Large intestine (tissue), 3 donors: ENCODE results near the gene ASAP2. TPM values are rescaled to one million over a fixed set of nuclear protein-coding genes. Genes with fewer than 3 reads are reported as not detected.

ENCODE experiments used
- DNase-seq, 2 donors: peaks; one replicate each; pipeline versions ENCODE4 v3.0.0 to v3.0.0-alpha.2; 2013
- H3K27ac ChIP-seq: one replicate; pipeline ENCODE4 v1.5.1; 2013; ENCODE audit warnings: low read length
- H3K27me3 ChIP-seq: 2 replicates; pipeline ENCODE4 v1.6.1; 2013; ENCODE audit warnings: low read length; ENCODE audit not compliant: control insufficient read depth, insufficient read depth
- H3K36me3 ChIP-seq: 2 replicates; pipeline ENCODE4 v1.6.1; 2013; ENCODE audit warnings: low read length; ENCODE audit not compliant: control insufficient read depth, insufficient read depth
- H3K4me1 ChIP-seq: one replicate; pipeline ENCODE4 v1.6.1; 2013; ENCODE audit warnings: low read length; ENCODE audit not compliant: control insufficient read depth, insufficient read depth
- H3K4me3 ChIP-seq: one replicate; pipeline ENCODE4 v1.5.1; 2013; ENCODE audit warnings: low read length
- H3K9me3 ChIP-seq: one replicate; pipeline ENCODE4 v1.6.1; 2013; ENCODE audit warnings: mild to moderate bottlenecking, low read depth, low read length, moderate library complexity; ENCODE audit not compliant: control insufficient read depth
- WGBS: methylation state at CpG from one replicate; pipeline ENCODE4 v1.1.5; 2013; ENCODE audit warnings: low lambda C conversion rate; ENCODE audit not compliant: insufficient coverage; 5-methylcytosine and 5-hydroxymethylcytosine counted together
- polyA plus RNA-seq: library from polyadenylated mRNA; unstranded; fragments of 120-200 nt; gene quantifications from one replicate; pipeline ENCODE4 v1.2.1, GENCODE V29; 2013

ASAP2 gene
- polyA plus RNA-seq, 1 donor = 20.0 TPM

- peaks cover 10% of the 10 kb centered on the region for H3K4me1 ChIP-seq
- H3K36me3 ChIP-seq = no peaks in the 10 kb centered on the region
- H3K4me3 ChIP-seq = no peak overlapping the region
- WGBS = 100% methylated on average over 1 of the region's 7 CpGs
- no peak overlapping the region for H3K27ac ChIP-seq
- no peaks in the 10 kb centered on the region for H3K27me3 ChIP-seq
- DNase-seq = no peak
- H3K9me3 ChIP-seq = no peaks in the 10 kb centered on the region
Observed at GRCh38 chr2:9307535-9307934, 100.9 kb downstream of the ASAP2 start.

GRCh38 chr2:9308186-9308955 lies 101.8 kb downstream of the ASAP2 start:
- Histone ChIP-seq H3K36me3 (no peaks in the 10 kb centered on the region), H3K27me3 (no peaks in the 10 kb centered on the region), H3K4me1 (peaks cover 10% of the 10 kb centered on the region), H3K27ac (no peak overlapping the region), H3K9me3 (no peaks in the 10 kb centered on the region), H3K4me3 (no peak overlapping the region)
- WGBS = 71% methylated on average over 1 of the region's 14 CpGs
- DNase-seq = no peak

- H3K27me3 ChIP-seq = no peaks in the 10 kb centered on the region
- DNase-seq = no peak
- H3K4me1 ChIP-seq = peaks cover 10% of the 10 kb centered on the region
- no peaks in the 10 kb centered on the region for H3K9me3 ChIP-seq
- no CpG with 5 or more reads among the region's 9 CpGs for WGBS
- no peak overlapping the region for H3K27ac ChIP-seq
- no peak overlapping the region for H3K4me3 ChIP-seq
- no peaks in the 10 kb centered on the region for H3K36me3 ChIP-seq
Observed at GRCh38 chr2:9309147-9309546, 102.5 kb downstream of the ASAP2 start.

GRCh38 chr2:9310377-9310776 lies 103.8 kb downstream of the ASAP2 start:
- no CpG with 5 or more reads among the region's 1 CpG for WGBS
- Histone ChIP-seq H3K36me3 (no peaks in the 10 kb centered on the region), H3K4me1 (peaks cover 10% of the 10 kb centered on the region), H3K27me3 (no peaks in the 10 kb centered on the region), H3K27ac (no peak overlapping the region), H3K9me3 (no peaks in the 10 kb centered on the region), H3K4me3 (no peak overlapping the region)
- DNase-seq = peak in 1 of 2 donors; percentile 53

GRCh38 chr2:9310798-9311197 lies 104.2 kb downstream of the ASAP2 start:
- no peak for DNase-seq
- Histone ChIP-seq H3K4me3 (no peak overlapping the region), H3K9me3 (no peaks in the 10 kb centered on the region), H3K36me3 (no peaks in the 10 kb centered on the region), H3K27ac (no peak overlapping the region), H3K4me1 (peaks cover 10% of the 10 kb centered on the region), H3K27me3 (no peaks in the 10 kb centered on the region)
- WGBS = no CpG with 5 or more reads among the region's 1 CpG

GRCh38 chr2:9311488-9311887 lies 104.9 kb downstream of the ASAP2 start:
- Histone ChIP-seq H3K4me1 (peaks cover 10% of the 10 kb centered on the region), H3K27me3 (no peaks in the 10 kb centered on the region), H3K27ac (peak overlapping the region; percentile 9), H3K4me3 (no peak overlapping the region), H3K9me3 (no peaks in the 10 kb centered on the region), H3K36me3 (no peaks in the 10 kb centered on the region)
- DNase-seq = peak in 1 of 2 donors; percentile 20
- no CpG with 5 or more reads among the region's 12 CpGs for WGBS

- no CpG with 5 or more reads among the region's 6 CpGs for WGBS
- no peak for DNase-seq
- Histone ChIP-seq H3K27me3 (no peaks in the 10 kb centered on the region), H3K4me1 (peaks cover 10% of the 10 kb centered on the region), H3K27ac (no peak overlapping the region), H3K4me3 (no peak overlapping the region), H3K36me3 (no peaks in the 10 kb centered on the region), H3K9me3 (no peaks in the 10 kb centered on the region)
Observed at GRCh38 chr2:9312591-9312990, 106.0 kb downstream of the ASAP2 start.

GRCh38 chr2:9313443-9313842 lies 106.8 kb downstream of the ASAP2 start:
- WGBS = no CpG with 5 or more reads among the region's 9 CpGs
- no peak for DNase-seq
- Histone ChIP-seq H3K27me3 (no peaks in the 10 kb centered on the region), H3K27ac (no peak overlapping the region), H3K36me3 (peaks cover 3% of the 10 kb centered on the region), H3K4me1 (peaks cover 10% of the 10 kb centered on the region), H3K9me3 (no peaks in the 10 kb centered on the region), H3K4me3 (no peak overlapping the region)

- DNase-seq = no peak
- Histone ChIP-seq H3K36me3 (peaks cover 9% of the 10 kb centered on the region), H3K27me3 (no peaks in the 10 kb centered on the region), H3K4me3 (no peak overlapping the region), H3K4me1 (peaks cover 6% of the 10 kb centered on the region), H3K27ac (no peak overlapping the region), H3K9me3 (peaks cover 2% of the 10 kb centered on the region)
- WGBS = no CpG with 5 or more reads among the region's 16 CpGs
Observed at GRCh38 chr2:9315280-9315847, 108.8 kb downstream of the ASAP2 start.

GRCh38 chr2:9317559-9317958 lies 110.9 kb downstream of the ASAP2 start:
- Histone ChIP-seq H3K27me3 (no peaks in the 10 kb centered on the region), H3K27ac (no peak overlapping the region), H3K4me3 (no peak overlapping the region), H3K36me3 (peaks cover 12% of the 10 kb centered on the region), H3K9me3 (peaks cover 2% of the 10 kb centered on the region), H3K4me1 (no peaks in the 10 kb centered on the region)
- WGBS = 100% methylated on average over 1 of the region's 6 CpGs
- no peak for DNase-seq
